Neural progenitor cell (in vitro differentiated cells): ENCODE data around the gene UTP15. TPM values are rescaled to one million over a fixed set of nuclear protein-coding genes. Genes with fewer than 3 reads are reported as not detected.

ENCODE experiments used
- DNase-seq: peaks from one replicate; pipeline ENCODE4 v3.0.0-alpha.2; 2016; ENCODE audit warnings: low spot score
- H2AFZ ChIP-seq: fragments of 200-600 bp; sonication (generic); replicated peaks from 2 replicates; pipeline ENCODE4 v1.6.1; 2016; ENCODE audit warnings: antibody characterized with exemption
- H3F3A ChIP-seq: fragments of 200-600 bp; sonication (generic); 2 replicates; pipeline ENCODE4 v1.6.1; 2016; ENCODE audit warnings: antibody characterized with exemption, low read depth
- H3K27ac ChIP-seq: fragments of 200-600 bp; sonication (generic); 2 replicates; pipeline ENCODE4 v1.5.1; 2016; ENCODE audit warnings: mild to moderate bottlenecking
- H3K27me3 ChIP-seq: fragments of 200-600 bp; sonication (generic); 2 replicates; pipeline ENCODE4 v1.6.1; 2016; ENCODE audit warnings: mild to moderate bottlenecking, moderate library complexity
- H3K36me3 ChIP-seq: fragments of 200-600 bp; sonication (generic); 2 replicates; pipeline ENCODE4 v1.5.1; 2016
- H3K4me1 ChIP-seq: fragments of 200-600 bp; sonication (generic); 2 replicates; pipeline ENCODE4 v1.6.1; 2016; ENCODE audit warnings: mixed run types
- H3K4me2 ChIP-seq: fragments of 200-600 bp; sonication (generic); 2 replicates; pipeline ENCODE4 v1.6.1; 2016
- H3K4me3 ChIP-seq: fragments of 200-600 bp; sonication (generic); 2 replicates; pipeline ENCODE4 v1.5.1; 2016
- H3K79me2 ChIP-seq: fragments of 200-600 bp; sonication (generic); 2 replicates; pipeline ENCODE4 v1.6.1; 2016; ENCODE audit warnings: low read depth
- H3K9ac ChIP-seq: fragments of 200-600 bp; sonication (generic); 2 replicates; pipeline ENCODE4 v1.6.1; 2016
- H3K9me3 ChIP-seq: fragments of 200-600 bp; sonication (generic); 2 replicates; pipeline ENCODE4 v1.5.1; 2016; ENCODE audit warnings: low read depth
- H4K20me1 ChIP-seq: fragments of 200-600 bp; sonication (generic); 2 replicates; pipeline ENCODE4 v1.6.1; 2016; ENCODE audit warnings: low read depth
- H3K27ac Mint-ChIP-seq: 3 replicates; pipeline ENCODE4 v1.8.0; 2021; ENCODE audit warnings: mixed read lengths
- H3K27me3 Mint-ChIP-seq: 2 replicates; pipeline ENCODE4 v1.8.0; 2022; ENCODE audit warnings: low read depth, mild to moderate bottlenecking, inconsistent platforms, moderate library complexity, mixed read lengths; ENCODE audit not compliant: insufficient read depth
- H3K36me3 Mint-ChIP-seq: 3 replicates; pipeline ENCODE4 v1.8.0; 2021; ENCODE audit warnings: mixed read lengths
- H3K4me1 Mint-ChIP-seq: 3 replicates; pipeline ENCODE4 v1.8.0; 2021; ENCODE audit warnings: mixed read lengths
- H3K4me3 Mint-ChIP-seq: 3 replicates; pipeline ENCODE4 v1.8.0; 2021; ENCODE audit warnings: mild to moderate bottlenecking, moderate library complexity, mixed read lengths
- H3K9me3 Mint-ChIP-seq: 3 replicates; pipeline ENCODE4 v1.8.0; 2020; ENCODE audit warnings: mixed read lengths
- CTCF ChIP-seq: fragments of 200-600 bp; sonication (generic); IDR thresholded peaks from 2 replicates; pipeline ENCODE4 v1.5.1; 2017; ENCODE audit warnings: antibody characterized with exemption, mild to moderate bottlenecking
- EZH2 ChIP-seq: fragments of 200-600 bp; sonication (generic); IDR thresholded peaks from 2 replicates; pipeline ENCODE4 v1.6.1; 2017; ENCODE audit warnings: antibody characterized with exemption, mild to moderate bottlenecking, moderate library complexity
- EZH2phosphoT487 ChIP-seq: fragments of 200-600 bp; sonication (generic); IDR thresholded peaks from 2 replicates; pipeline ENCODE4 v1.6.1; 2017; ENCODE audit warnings: antibody characterized with exemption
- total RNA-seq: library from RNA; depleted of rRNA; stranded (reverse); fragments of >200 nt; gene quantifications from 2 replicates; pipeline ENCODE4 v1.2.3, GENCODE V29; 2015; ENCODE audit warnings: low replicate concordance

Gene UTP15
- total RNA-seq, 1 donor from 2014 or later = 34.4 TPM

DNA sequence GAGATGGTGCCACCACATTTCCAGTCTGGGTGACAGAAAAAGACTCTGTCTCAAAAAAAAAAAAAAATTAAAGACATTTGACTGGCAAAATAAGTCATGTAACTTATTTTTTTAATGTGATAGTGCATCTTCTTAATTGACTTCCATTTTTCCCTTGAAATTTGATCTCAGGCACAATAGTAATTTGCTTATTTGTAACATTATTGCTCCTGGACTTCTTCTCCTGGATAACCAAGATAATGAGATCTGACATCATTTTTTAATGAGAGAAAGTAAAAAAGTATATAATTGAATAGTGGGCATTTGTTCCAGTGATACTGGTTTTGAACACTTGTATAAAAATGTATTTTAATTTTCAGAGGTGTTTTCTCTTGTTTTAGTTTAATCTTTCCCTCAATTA lies 63.9 kb downstream of the UTP15 start:
- H3K36me3 Mint-ChIP-seq = no peaks in the 10 kb centered on the region
- H3K4me3 Mint-ChIP-seq = no peak overlapping the region
- Histone ChIP-seq H3K36me3 (no peaks in the 10 kb centered on the region), H3K9me3 (no peaks in the 10 kb centered on the region), H3K79me2 (no peaks in the 10 kb centered on the region), H3K4me1 (peaks cover 9% of the 10 kb centered on the region), H3K27ac (no peak overlapping the region), H3K4me3 (no peak overlapping the region), H3K27me3 (peaks cover 78% of the 10 kb centered on the region), H4K20me1 (no peaks in the 10 kb centered on the region), H2AFZ (no peak overlapping the region), H3K4me2 (no peak overlapping the region), H3F3A (peaks cover 17% of the 10 kb centered on the region), H3K9ac (no peak overlapping the region)
- H3K27me3 Mint-ChIP-seq = peaks cover 29% of the 10 kb centered on the region
- no peak for TF ChIP-seq EZH2phosphoT487
- TF ChIP-seq EZH2 = no peak
- H3K9me3 Mint-ChIP-seq = no peaks in the 10 kb centered on the region
- peaks cover 3% of the 10 kb centered on the region for H3K4me1 Mint-ChIP-seq
- DNase-seq = no peak
- H3K27ac Mint-ChIP-seq = no peak overlapping the region

- Mint-ChIP-seq H3K9me3 (no peaks in the 10 kb centered on the region), H3K27ac (no peak overlapping the region), H3K4me3 (no peak overlapping the region), H3K4me1 (no peaks in the 10 kb centered on the region), H3K36me3 (no peaks in the 10 kb centered on the region), H3K27me3 (peaks cover 21% of the 10 kb centered on the region)
- peaks cover 6% of the 10 kb centered on the region for H3K4me1 ChIP-seq
- no peak overlapping the region for H3K4me3 ChIP-seq
- no peaks in the 10 kb centered on the region for H3K79me2 ChIP-seq
- H3K27me3 ChIP-seq = peaks cover 65% of the 10 kb centered on the region
- H3K4me2 ChIP-seq = no peak overlapping the region
- H3K27ac ChIP-seq = no peak overlapping the region
- no peak overlapping the region for H3K9ac ChIP-seq
- DNase-seq = no peak
- H2AFZ ChIP-seq = no peak overlapping the region
- no peaks in the 10 kb centered on the region for H3K9me3 ChIP-seq
- no peaks in the 10 kb centered on the region for H3K36me3 ChIP-seq
- no peak for TF ChIP-seq CTCF
- TF ChIP-seq EZH2 = no peak
- TF ChIP-seq EZH2phosphoT487 = no peak
- no peaks in the 10 kb centered on the region for H4K20me1 ChIP-seq
- peaks cover 8% of the 10 kb centered on the region for H3F3A ChIP-seq
Measured at GRCh38 chr5:73630765-73631164, 65.2 kb downstream of the UTP15 start.

DNA sequence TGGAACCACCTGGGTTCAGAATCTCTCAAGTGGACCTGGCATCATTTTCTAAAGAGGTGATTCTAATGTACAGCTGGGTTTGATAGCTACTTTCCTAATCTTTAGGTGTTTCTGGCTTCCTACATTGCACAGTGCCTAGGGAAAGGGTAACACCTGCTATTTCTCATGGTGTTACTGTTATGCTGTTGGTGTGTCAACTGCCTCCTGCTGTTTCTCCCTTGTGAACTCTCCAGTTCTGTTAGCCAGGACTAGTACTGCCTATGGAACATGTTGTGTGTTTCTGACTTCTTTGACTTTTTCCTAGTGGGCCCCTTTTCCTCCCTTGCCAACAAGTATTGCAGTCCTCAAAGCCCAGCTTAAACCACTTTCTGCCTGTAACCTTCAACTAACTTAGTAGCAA lies 66.0 kb downstream of the UTP15 start:
- Histone ChIP-seq H3K4me2 (no peak overlapping the region), H3F3A (peaks cover 7% of the 10 kb centered on the region), H3K4me3 (no peak overlapping the region), H3K27me3 (peaks cover 57% of the 10 kb centered on the region), H3K9ac (no peak overlapping the region), H2AFZ (no peak overlapping the region), H3K27ac (no peak overlapping the region), H3K79me2 (no peaks in the 10 kb centered on the region), H3K36me3 (no peaks in the 10 kb centered on the region), H3K4me1 (peaks cover 5% of the 10 kb centered on the region), H4K20me1 (no peaks in the 10 kb centered on the region), H3K9me3 (no peaks in the 10 kb centered on the region)
- no peak overlapping the region for H3K4me3 Mint-ChIP-seq
- no peak overlapping the region for H3K27ac Mint-ChIP-seq
- no peaks in the 10 kb centered on the region for H3K9me3 Mint-ChIP-seq
- no peak for DNase-seq
- TF ChIP-seq CTCF (no peak), EZH2 (no peak), EZH2phosphoT487 (no peak)
- no peaks in the 10 kb centered on the region for H3K4me1 Mint-ChIP-seq
- H3K36me3 Mint-ChIP-seq = no peaks in the 10 kb centered on the region
- H3K27me3 Mint-ChIP-seq = peaks cover 21% of the 10 kb centered on the region

Other genes with a start within 250 kb of the UTP15 start
- gene FOXD1, start 117.0 kb upstream of the UTP15 start, total RNA-seq = 0.12 TPM in 1 of 2 replicates, not detected in the other
- 519 and 885 TPM in 2 replicates for gene BTF3, start 67.3 kb upstream of the UTP15 start, total RNA-seq
- gene ANKRA2, start 104 bp upstream of the UTP15 start, total RNA-seq = 32.7 and 64.3 TPM in 2 replicates
- 0.11 and 0.28 TPM in 2 replicates for gene ARHGEF28, start 60.5 kb downstream of the UTP15 start, total RNA-seq